IPS-15b (cell line): ENCODE results near the gene CRIM1.

Experiments
- H3K27me3 ChIP-seq: one replicate; pipeline ENCODE4 v1.6.1; 2013; ENCODE audit warnings: low read length; ENCODE audit not compliant: control insufficient read depth, insufficient read depth
- H3K36me3 ChIP-seq: one replicate; pipeline ENCODE4 v1.6.1; 2013; ENCODE audit warnings: low read length; ENCODE audit not compliant: control insufficient read depth, insufficient read depth
- H3K4me1 ChIP-seq: one replicate; pipeline ENCODE4 v1.6.1; 2013; ENCODE audit warnings: mild to moderate bottlenecking, low read length; ENCODE audit not compliant: control insufficient read depth, insufficient read depth
- H3K4me3 ChIP-seq: one replicate; pipeline ENCODE4 v1.5.1; 2013; ENCODE audit warnings: low read depth, low read length
- H3K9ac ChIP-seq: one replicate; pipeline ENCODE4 v1.6.1; 2013; ENCODE audit warnings: low read depth, mild to moderate bottlenecking, low read length
- H3K9me3 ChIP-seq: one replicate; pipeline ENCODE4 v1.6.1; 2013; ENCODE audit warnings: mild to moderate bottlenecking, low read length; ENCODE audit not compliant: control insufficient read depth, insufficient read depth

The CRIM1 gene

DNA sequence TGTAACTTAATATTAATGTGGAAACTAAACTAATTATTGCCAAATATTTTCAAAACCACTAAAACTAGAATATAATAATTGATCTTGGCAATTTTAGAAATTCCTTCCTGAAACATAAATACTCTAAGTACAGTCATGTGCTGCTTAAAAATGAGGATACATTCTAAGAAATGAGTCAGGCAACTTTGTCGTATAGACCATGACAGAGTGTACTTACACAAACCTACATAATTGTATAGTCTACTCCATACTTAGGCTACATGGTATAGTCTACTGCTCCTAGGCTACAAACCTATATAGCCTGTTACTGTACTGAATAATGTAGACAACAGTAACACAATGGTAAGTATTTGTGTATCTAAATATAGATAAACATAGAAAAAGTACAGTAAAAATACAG, 214.8 kb downstream of the CRIM1 start:
- H3K36me3 ChIP-seq: no peaks in the 10 kb centered on the region
- H3K4me3 ChIP-seq: no peak overlapping the region
- H3K9me3 ChIP-seq: no peaks in the 10 kb centered on the region
- H3K4me1 ChIP-seq: peaks cover 6% of the 10 kb centered on the region
- H3K27me3 ChIP-seq: no peaks in the 10 kb centered on the region
- H3K9ac ChIP-seq: no peak overlapping the region

DNA sequence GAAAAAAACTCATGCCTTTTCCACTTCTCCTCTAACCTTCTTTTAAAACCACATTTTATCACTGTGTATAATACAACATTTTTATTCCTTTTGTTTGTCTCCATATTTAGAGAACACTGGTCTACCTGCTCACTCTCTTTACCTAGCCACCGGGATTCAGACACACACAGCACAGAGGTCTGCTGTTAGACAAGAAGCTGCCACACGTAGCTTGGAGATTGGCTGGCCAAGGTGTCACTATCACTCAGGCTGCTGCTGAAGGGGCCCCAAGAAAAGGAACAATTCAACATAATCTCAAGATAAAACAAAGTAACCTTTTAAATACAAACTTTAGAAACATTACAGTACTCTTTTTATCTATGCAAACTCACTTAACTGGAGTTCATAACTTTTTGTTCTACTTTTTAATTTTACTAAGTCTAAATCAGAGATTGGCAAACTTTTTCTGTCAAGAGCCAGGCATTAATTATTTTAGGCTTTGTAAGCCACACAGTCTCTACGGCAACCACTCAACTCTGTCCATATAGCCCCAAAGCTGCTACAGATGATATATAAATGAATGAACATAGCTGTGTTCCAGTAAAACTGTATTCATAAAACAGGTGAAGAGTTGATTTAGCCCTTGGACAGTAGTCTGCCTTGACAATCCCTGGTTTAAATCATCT, 216.6 kb downstream of the CRIM1 start:
- no peak overlapping the region for H3K9ac ChIP-seq
- H3K4me1 ChIP-seq: peaks cover 6% of the 10 kb centered on the region
- no peaks in the 10 kb centered on the region for H3K27me3 ChIP-seq
- H3K36me3 ChIP-seq: no peaks in the 10 kb centered on the region
- no peak overlapping the region for H3K4me3 ChIP-seq
- H3K9me3 ChIP-seq: no peaks in the 10 kb centered on the region

DNA sequence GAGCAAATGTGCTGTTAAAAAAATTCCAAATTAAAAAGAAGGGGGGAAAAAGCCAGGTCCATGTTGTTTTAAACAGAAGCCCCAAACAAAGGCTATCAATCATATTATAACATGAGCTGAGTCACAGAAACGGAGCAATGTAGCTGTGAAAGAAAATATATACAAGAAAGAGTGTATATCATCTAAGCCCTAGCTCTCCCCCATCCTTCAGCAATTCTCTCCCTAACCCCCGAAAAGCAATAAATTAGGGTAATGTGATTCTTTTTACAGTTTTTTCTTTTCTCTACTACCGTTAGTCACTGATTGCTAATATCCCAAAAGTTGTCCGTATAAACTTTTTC, 217.1 kb downstream of the CRIM1 start:
- peaks cover 6% of the 10 kb centered on the region for H3K4me1 ChIP-seq
- no peaks in the 10 kb centered on the region for H3K36me3 ChIP-seq
- H3K9me3 ChIP-seq: no peaks in the 10 kb centered on the region
- H3K4me3 ChIP-seq: no peak overlapping the region
- no peak overlapping the region for H3K9ac ChIP-seq
- no peaks in the 10 kb centered on the region for H3K27me3 ChIP-seq

GRCh38 chr2:36573165-36573564, 217.6 kb downstream of the CRIM1 start:
- peaks cover 5% of the 10 kb centered on the region for H3K4me1 ChIP-seq
- no peak overlapping the region for H3K9ac ChIP-seq
- H3K4me3 ChIP-seq: no peak overlapping the region
- H3K36me3 ChIP-seq: peaks cover 2% of the 10 kb centered on the region
- no peaks in the 10 kb centered on the region for H3K9me3 ChIP-seq
- H3K27me3 ChIP-seq: no peaks in the 10 kb centered on the region

DNA sequence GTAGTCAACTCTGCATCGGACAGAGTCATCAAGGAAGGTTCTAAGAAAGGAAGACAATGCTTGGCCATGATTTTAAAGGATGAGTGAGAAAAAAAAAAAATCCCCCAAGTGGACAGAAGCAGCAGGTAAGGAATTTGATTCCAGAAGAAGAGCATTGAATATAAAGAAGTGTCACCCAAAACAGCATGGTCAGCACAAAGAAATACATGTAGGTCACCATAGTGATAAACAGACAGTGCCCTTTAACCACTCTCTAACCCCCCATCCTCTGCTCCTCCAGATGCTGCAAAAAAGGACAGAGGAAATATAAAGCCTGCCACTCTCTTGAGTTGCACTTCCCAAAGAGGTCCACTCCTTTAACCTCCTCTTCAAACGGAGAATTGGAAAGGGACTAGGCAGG, 219.0 kb downstream of the CRIM1 start:
- Histone ChIP-seq H3K4me3 (no peak overlapping the region), H3K27me3 (no peaks in the 10 kb centered on the region), H3K4me1 (peaks cover 2% of the 10 kb centered on the region), H3K36me3 (peaks cover 7% of the 10 kb centered on the region), H3K9me3 (no peaks in the 10 kb centered on the region), H3K9ac (no peak overlapping the region)

GRCh38 chr2:36577884-36578283, 222.3 kb downstream of the CRIM1 start:
- Histone ChIP-seq H3K9me3 (no peaks in the 10 kb centered on the region), H3K4me3 (no peak overlapping the region), H3K27me3 (no peaks in the 10 kb centered on the region), H3K9ac (no peak overlapping the region), H3K36me3 (peaks cover 7% of the 10 kb centered on the region), H3K4me1 (no peaks in the 10 kb centered on the region)

GRCh38 chr2:36578343-36579296, 223.0 kb downstream of the CRIM1 start:
- H3K27me3 ChIP-seq: no peaks in the 10 kb centered on the region
- no peaks in the 10 kb centered on the region for H3K4me1 ChIP-seq
- no peak overlapping the region for H3K4me3 ChIP-seq
- peaks cover 7% of the 10 kb centered on the region for H3K36me3 ChIP-seq
- H3K9me3 ChIP-seq: no peaks in the 10 kb centered on the region
- H3K9ac ChIP-seq: no peak overlapping the region

DNA sequence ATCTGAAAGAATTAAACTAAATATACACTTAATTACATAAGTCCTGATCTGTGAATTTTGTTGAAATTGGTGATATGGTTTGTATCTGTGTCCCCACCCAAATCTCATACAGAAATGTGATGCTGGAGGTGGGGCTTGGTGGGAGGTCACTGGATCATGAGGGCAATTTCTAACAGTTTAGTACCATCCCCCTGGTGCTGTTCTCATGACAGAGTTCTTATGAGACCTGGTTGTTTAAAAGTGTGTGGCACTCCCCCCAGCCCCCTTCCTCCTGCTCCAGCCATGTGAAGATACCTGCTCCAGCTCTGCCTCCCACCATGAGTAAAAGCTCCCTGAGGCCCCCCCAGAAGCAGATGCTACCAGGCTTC, 223.7 kb downstream of the CRIM1 start:
- H3K36me3 ChIP-seq: peaks cover 7% of the 10 kb centered on the region
- no peaks in the 10 kb centered on the region for H3K9me3 ChIP-seq
- H3K4me1 ChIP-seq: no peaks in the 10 kb centered on the region
- H3K4me3 ChIP-seq: no peak overlapping the region
- H3K9ac ChIP-seq: no peak overlapping the region
- no peaks in the 10 kb centered on the region for H3K27me3 ChIP-seq

DNA sequence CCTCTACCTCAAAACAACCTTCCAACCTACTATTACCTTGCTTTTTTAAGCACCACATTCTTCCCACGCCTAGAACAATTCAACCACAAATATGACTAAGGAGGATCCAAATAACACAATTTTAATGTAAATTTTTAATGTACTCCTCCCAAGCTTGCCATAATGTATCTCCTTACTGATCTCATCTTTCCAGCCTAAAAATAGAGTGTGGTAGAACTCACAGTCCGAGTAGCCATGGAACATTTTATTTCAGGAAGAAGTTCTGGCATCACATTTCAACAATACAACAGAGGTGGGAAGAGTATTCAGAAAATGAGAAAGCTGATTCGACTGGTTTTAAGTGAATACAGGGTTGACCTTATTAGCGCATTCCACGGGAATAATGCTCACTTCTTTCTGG, 227.0 kb downstream of the CRIM1 start:
- no peaks in the 10 kb centered on the region for H3K9me3 ChIP-seq
- H3K9ac ChIP-seq: no peak overlapping the region
- no peaks in the 10 kb centered on the region for H3K27me3 ChIP-seq
- H3K4me1 ChIP-seq: no peaks in the 10 kb centered on the region
- H3K4me3 ChIP-seq: no peak overlapping the region
- H3K36me3 ChIP-seq: peaks cover 7% of the 10 kb centered on the region

GRCh38 chr2:36582951-36583350, 227.4 kb downstream of the CRIM1 start:
- no peaks in the 10 kb centered on the region for H3K4me1 ChIP-seq
- no peak overlapping the region for H3K9ac ChIP-seq
- no peaks in the 10 kb centered on the region for H3K9me3 ChIP-seq
- H3K27me3 ChIP-seq: no peaks in the 10 kb centered on the region
- no peak overlapping the region for H3K4me3 ChIP-seq
- peaks cover 7% of the 10 kb centered on the region for H3K36me3 ChIP-seq

- Histone ChIP-seq H3K27me3 (no peaks in the 10 kb centered on the region), H3K36me3 (no peaks in the 10 kb centered on the region), H3K4me1 (no peaks in the 10 kb centered on the region), H3K9ac (no peak overlapping the region), H3K4me3 (no peak overlapping the region), H3K9me3 (no peaks in the 10 kb centered on the region)
These were observed 228.7 kb downstream of the CRIM1 start for GRCh38 chr2:36584148-36584794.

DNA sequence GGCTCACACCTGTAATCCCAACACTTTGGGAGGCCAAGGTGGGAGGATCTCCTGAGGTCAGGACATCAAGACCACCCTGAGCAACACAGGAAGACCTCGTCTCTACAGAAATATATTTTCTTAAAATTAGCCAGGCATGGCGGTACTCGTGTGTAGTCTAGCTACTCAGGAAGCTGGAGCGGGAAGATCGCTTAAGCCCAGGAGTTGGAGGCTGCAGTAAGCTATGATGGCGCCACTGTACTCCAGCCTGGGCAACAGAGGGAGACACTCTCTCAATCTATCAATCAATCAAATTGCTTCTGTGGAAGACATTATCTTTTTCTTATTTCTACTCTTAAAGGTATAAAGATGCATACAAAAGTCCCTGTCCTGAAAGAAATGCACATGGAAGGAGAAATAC, 231.1 kb downstream of the CRIM1 start:
- Histone ChIP-seq H3K27me3 (no peaks in the 10 kb centered on the region), H3K36me3 (no peaks in the 10 kb centered on the region), H3K9ac (no peak overlapping the region), H3K4me1 (no peaks in the 10 kb centered on the region), H3K4me3 (no peak overlapping the region), H3K9me3 (no peaks in the 10 kb centered on the region)
